SK-N-SH (cell line): ENCODE measurements around the gene TRIM62. TPM values are rescaled to one million over a fixed set of nuclear protein-coding genes. Genes with fewer than 3 reads are reported as not detected.

Source experiments
- CTCF ChIA-PET: fragments of 300-600, 350-600 bp; formaldehyde crosslinking; extraction: SDS; loops from one replicate; lab custom pipeline; 2021; lab: Yijun Ruan, JAX
- POLR2A ChIA-PET: fragments of 350-600 bp; sonication (Branson Sonifier 250); formaldehyde crosslinking; extraction: SDS; loops from one replicate; lab custom pipeline; 2020; ENCODE audit warnings: antibody characterized with exemption, inconsistent platforms; lab: Yijun Ruan, JAX
- DNase-seq: peaks from one replicate; pipeline ENCODE4 v3.0.0; 2012
- H2AFZ ChIP-seq: fragments of 200-600 bp; sonication (generic); 2 replicates; pipeline ENCODE4 v1.8.1; 2016; ENCODE audit warnings: antibody characterized with exemption, mild to moderate bottlenecking, low read depth
- H3F3A ChIP-seq: fragments of 200-600 bp; sonication (generic); replicated peaks from 2 replicates; pipeline ENCODE3; 2016; ENCODE audit warnings: antibody characterized with exemption, mild to moderate bottlenecking; ENCODE audit not compliant: insufficient read depth
- H3K27ac ChIP-seq, 2 experiments: fragments of 200-500 bp in 1 of 2; fragments of 200-600 bp in 1 of 2; sonication (Bioruptor generic) in 1 of 2; sonication (generic), shearing (Covaris generic) in 1 of 2; 2 replicates each; pipeline versions ENCODE4 v1.5.1 to v1.6.1; 2014 to 2016; ENCODE audit warnings: low read depth in 2 of 2, inconsistent platforms in 1 of 2, low read length in 1 of 2, mild to moderate bottlenecking in 1 of 2, mixed read lengths in 1 of 2
- H3K27me3 ChIP-seq: fragments of 200-600 bp; sonication (generic), shearing (Covaris generic); 2 replicates; pipeline ENCODE4 v1.6.1; 2016; ENCODE audit warnings: mixed run types; ENCODE audit not compliant: insufficient read depth
- H3K36me3 ChIP-seq, 2 experiments: fragments of 200-500 bp in 1 of 2; fragments of 200-600 bp in 1 of 2; sonication (Bioruptor generic) in 1 of 2; sonication (generic) in 1 of 2; replicated peaks in 1 of 2; 2 replicates each; pipeline versions ENCODE3 to v1.5.1; 2014 to 2016; ENCODE audit warnings: low read length in 1 of 2, mild to moderate bottlenecking in 1 of 2; ENCODE audit not compliant: insufficient read depth in 2 of 2, control insufficient read depth in 1 of 2
- H3K4me1 ChIP-seq, 2 experiments: fragments of 200-500 bp in 1 of 2; fragments of 200-600 bp in 1 of 2; sonication (Bioruptor generic) in 1 of 2; sonication (generic), shearing (Covaris generic) in 1 of 2; 2 replicates each; pipeline versions ENCODE4 v1.5.1 to v1.6.1; 2014 to 2016; ENCODE audit warnings: low read depth in 1 of 2, low read length in 1 of 2, mixed run types in 1 of 2; ENCODE audit not compliant: insufficient read depth in 2 of 2, control insufficient read depth in 1 of 2
- H3K4me2 ChIP-seq: fragments of 200-600 bp; sonication (generic), shearing (Covaris generic); 2 replicates; pipeline ENCODE4 v1.6.1; 2017; ENCODE audit warnings: mixed run types
- H3K4me3 ChIP-seq, 2 experiments: fragments of 200-500 bp in 1 of 2; fragments of 200-600 bp in 1 of 2; sonication (Bioruptor generic) in 1 of 2; sonication (generic), shearing (Covaris generic) in 1 of 2; 2 replicates each; pipeline versions ENCODE4 v1.5.1 to v1.8.1; 2014 to 2016; ENCODE audit warnings: low read depth in 2 of 2, inconsistent platforms in 1 of 2, low read length in 1 of 2, mild to moderate bottlenecking in 1 of 2, mixed read lengths in 1 of 2, moderate library complexity in 1 of 2
- H3K79me2 ChIP-seq: fragments of 200-600 bp; sonication (generic); 2 replicates; pipeline ENCODE4 v1.8.1; 2017; ENCODE audit warnings: mild to moderate bottlenecking; ENCODE audit not compliant: insufficient read depth
- H3K9ac ChIP-seq: fragments of 200-600 bp; sonication (generic); 2 replicates; pipeline ENCODE4 v1.6.1; 2017; ENCODE audit warnings: mixed run types
- H3K9me2 ChIP-seq: fragments of 200-600 bp; sonication (generic); 2 replicates; pipeline ENCODE4 v1.6.1; 2017; ENCODE audit warnings: mixed run types
- H3K9me3 ChIP-seq: fragments of 200-600 bp; sonication (generic); 2 replicates; pipeline ENCODE4 v1.6.1; 2017; ENCODE audit warnings: mixed run types, mild to moderate bottlenecking, moderate library complexity
- H4K20me1 ChIP-seq: fragments of 200-600 bp; sonication (generic); 2 replicates; pipeline ENCODE4 v1.6.1; 2017; ENCODE audit warnings: mild to moderate bottlenecking, mixed run types; ENCODE audit not compliant: insufficient read depth
- EZH2phosphoT487 ChIP-seq: fragments of 200-600 bp; sonication (generic); IDR thresholded peaks from 2 replicates; pipeline ENCODE4 v1.6.1; 2017; ENCODE audit warnings: low read depth, mixed run types, mild to moderate bottlenecking, antibody characterized with exemption, moderate library complexity, borderline replicate concordance
- FOSL2 ChIP-seq: IDR thresholded peaks from 2 replicates; pipeline ENCODE4 v1.4.0; 2012; ENCODE audit warnings: low read depth, mild to moderate bottlenecking, moderate library complexity, borderline replicate concordance
- GATA2 ChIP-seq: sonication (generic); formaldehyde crosslinking; IDR thresholded peaks from 2 replicates; pipeline ENCODE4 v1.5.0; 2020; ENCODE audit warnings: mild to moderate bottlenecking, missing genetic modification reagents
- JUND ChIP-seq: IDR thresholded peaks from 2 replicates; pipeline ENCODE4 v1.4.0; 2012
- NFIC ChIP-seq: IDR thresholded peaks from 2 replicates; pipeline ENCODE4 v1.4.0; 2012; ENCODE audit warnings: borderline replicate concordance
- NRF1 ChIP-seq: IDR thresholded peaks from 2 replicates; pipeline ENCODE4 v1.6.1; 2012; ENCODE audit warnings: low read depth, mild to moderate bottlenecking, low read length
- RXRA ChIP-seq: IDR thresholded peaks from 2 replicates; pipeline ENCODE4 v1.4.0; 2012; ENCODE audit warnings: low read depth, mild to moderate bottlenecking, borderline replicate concordance
- SMC3 ChIP-seq: IDR thresholded peaks from 2 replicates; pipeline ENCODE4 v1.6.1; 2012; ENCODE audit warnings: low read depth, low read length, improper control_type of control experiment
- TCF12 ChIP-seq: IDR thresholded peaks from 2 replicates; pipeline ENCODE4 v1.4.0; 2012
- TEAD4 ChIP-seq: IDR thresholded peaks from 2 replicates; pipeline ENCODE4 v1.4.0; 2012; ENCODE audit warnings: mild to moderate bottlenecking, borderline replicate concordance; ENCODE audit not compliant: insufficient read depth
- USF1 ChIP-seq: IDR thresholded peaks from 2 replicates; pipeline ENCODE4 v1.4.0; 2012; ENCODE audit warnings: low read depth, borderline replicate concordance
- ZBTB33 ChIP-seq: IDR thresholded peaks from 2 replicates; pipeline ENCODE4 v1.4.0; 2012; ENCODE audit warnings: low read depth, borderline replicate concordance
- WGBS: methylation state at CpG from one replicate; pipeline ENCODE4 v1.1.6; 2017; ENCODE audit warnings: low lambda C conversion rate; 5-methylcytosine and 5-hydroxymethylcytosine counted together
- polyA plus RNA-seq, 3 experiments: library from polyadenylated mRNA; depleted of rRNA; stranded (reverse); fragments of >200 nt; gene quantifications; 2 replicates each; pipeline ENCODE4 v1.2.3, GENCODE V29; 2012

Gene TRIM62
- polyA plus RNA-seq, 1 of the 3 experiments (the other 2 are of a cell fraction): 4.4 TPM

GRCh38 chr1:33153650-33154049, 28.2 kb downstream of the TRIM62 start:
- POLR2A ChIA-PET: interaction anchor here (1.2 kb wide), 1 partner anchor 26 kb away, joined by 10 read pairs; no protein-coding TSS in a partner anchor
- WGBS: 98% methylated on average over 2 of the region's 2 CpGs
- peak overlapping the region in 1 of 2 experiments; percentile 74; a peak in 2 of 4 replicates for H3K27ac ChIP-seq

GRCh38 chr1:33152685-33153432, 29.0 kb downstream of the TRIM62 start:
- Histone ChIP-seq H4K20me1 (no peaks in the 10 kb centered on the region), H3K79me2 (no peaks in the 10 kb centered on the region), H3F3A (no peaks in the 10 kb centered on the region), H3K27me3 (no peaks in the 10 kb centered on the region), H3K4me2 (no peak overlapping the region), H3K4me1 (peaks cover 0 to 19% of the 10 kb centered on the region in 2 experiments; a peak in 1 of 4 replicates), H3K4me3 (no peak overlapping the region), H3K27ac (peak overlapping the region in 1 of 2 experiments; percentile 74; a peak in 2 of 4 replicates), H3K9me2 (no peaks in the 10 kb centered on the region), H3K9ac (no peak overlapping the region), H3K36me3 (peaks cover 4% of the 10 kb centered on the region in 2 experiments), H2AFZ (no peak overlapping the region), H3K9me3 (no peaks in the 10 kb centered on the region)
- ChIA-PET POLR2A (interaction anchor here (1.2 kb wide), 1 partner anchor 25 kb away, joined by 10 read pairs; no protein-coding TSS in a partner anchor), CTCF (interaction anchor here (1.0 to 1.1 kb wide), 2 partner anchors 15 to 26 kb away, joined by 4 to 5 read pairs; no protein-coding TSS in a partner anchor)
- DNase-seq: peak; percentile 72
- 87% methylated on average over 2 of the region's 2 CpGs for WGBS
- no peak for TF ChIP-seq TCF12
- no peak for TF ChIP-seq JUND
- no peak for TF ChIP-seq FOSL2
- TF ChIP-seq GATA2 (CRISPR knock-in tag): no peak
- TF ChIP-seq ZBTB33: no peak
- no peak for TF ChIP-seq NRF1
- TF ChIP-seq TEAD4: no peak
- TF ChIP-seq NFIC: no peak

More at GRCh38 chr1:33153650-33154049, 28.2 kb downstream of the TRIM62 start:
- Histone ChIP-seq H3K4me3 (no peak overlapping the region), H4K20me1 (no peaks in the 10 kb centered on the region), H3K9ac (no peak overlapping the region), H3F3A (no peaks in the 10 kb centered on the region), H3K79me2 (no peaks in the 10 kb centered on the region), H3K4me2 (no peak overlapping the region), H3K36me3 (peaks cover 4 to 10% of the 10 kb centered on the region in 2 experiments), H2AFZ (no peak overlapping the region), H3K27me3 (no peaks in the 10 kb centered on the region), H3K9me3 (no peaks in the 10 kb centered on the region), H3K9me2 (no peaks in the 10 kb centered on the region), H3K4me1 (peaks cover 0 to 19% of the 10 kb centered on the region in 2 experiments; a peak in 1 of 4 replicates)
- DNase-seq: no peak
- no peak for TF ChIP-seq SMC3
- no peak for TF ChIP-seq USF1
- no peak for TF ChIP-seq EZH2phosphoT487
- TF ChIP-seq ZBTB33: no peak
- TF ChIP-seq RXRA: no peak
- TF ChIP-seq TEAD4: no peak
- no peak for TF ChIP-seq NFIC
- CTCF ChIA-PET: interaction anchor here (0.7 kb wide), 1 partner anchor 14 kb away, joined by 3 read pairs; no protein-coding TSS in a partner anchor
